OCI-LY1 (cell line): ENCODE data around the gene VEGFA.

ENCODE experiments used
- H2AFZ ChIP-seq: fragments of 200-600 bp; sonication (generic), shearing (Covaris generic); 2 replicates; pipeline ENCODE4 v1.6.0; 2014; ENCODE audit warnings: antibody characterized with exemption, mild to moderate bottlenecking, low read length
- H3F3A ChIP-seq: fragments of 200-600 bp; sonication (generic), shearing (Covaris generic); 2 replicates; pipeline ENCODE4 v1.6.0; 2014; ENCODE audit warnings: mild to moderate bottlenecking, antibody characterized with exemption, low read length, moderate library complexity; ENCODE audit not compliant: insufficient read depth
- H3K27ac ChIP-seq: fragments of 200-600 bp; sonication (generic); 2 replicates; pipeline ENCODE4 v1.5.1; 2014; ENCODE audit warnings: low read length, mixed run types, mild to moderate bottlenecking, low read depth; ENCODE audit not compliant: poor library complexity, severe bottlenecking
- H3K27me3 ChIP-seq: fragments of 200-600 bp; sonication (generic); 2 replicates; pipeline ENCODE4 v1.6.0; 2014; ENCODE audit warnings: antibody characterized with exemption, mild to moderate bottlenecking, low read length, moderate library complexity; ENCODE audit not compliant: insufficient read depth
- H3K36me3 ChIP-seq: fragments of 200-600 bp; sonication (generic); 2 replicates; pipeline ENCODE4 v1.6.1; 2014; ENCODE audit warnings: mild to moderate bottlenecking, antibody characterized with exemption, low read length, moderate library complexity, mixed read lengths; ENCODE audit not compliant: insufficient read depth
- H3K4me1 ChIP-seq: fragments of 200-600 bp; sonication (generic); 2 replicates; pipeline ENCODE4 v1.5.1; 2014; ENCODE audit warnings: mild to moderate bottlenecking, low read length, moderate library complexity; ENCODE audit not compliant: insufficient read depth, severe bottlenecking
- H3K4me2 ChIP-seq: fragments of 200-600 bp; sonication (generic), shearing (Covaris generic); 2 replicates; pipeline ENCODE4 v1.6.1; 2014; ENCODE audit warnings: low read length
- H3K4me3 ChIP-seq: fragments of 200-600 bp; sonication (generic); 2 replicates; pipeline ENCODE4 v1.5.1; 2014; ENCODE audit warnings: low read length, low read depth, mild to moderate bottlenecking, mixed read lengths; ENCODE audit not compliant: poor library complexity, severe bottlenecking
- H3K79me2 ChIP-seq: fragments of 200-600 bp; shearing (Covaris generic); 2 replicates; pipeline ENCODE4 v1.6.1; 2016; ENCODE audit warnings: mixed run types, low read length, mixed read lengths; ENCODE audit not compliant: insufficient read depth
- H3K9ac ChIP-seq: fragments of 200-600 bp; sonication (generic), shearing (Covaris generic); 2 replicates; pipeline ENCODE4 v1.6.1; 2014; ENCODE audit warnings: mild to moderate bottlenecking, low read length, mixed read lengths
- H3K9me2 ChIP-seq: fragments of 200-600 bp; sonication (generic), shearing (Covaris generic); 2 replicates; pipeline ENCODE4 v1.6.1; 2014; ENCODE audit warnings: low read depth, mild to moderate bottlenecking, low read length, mixed read lengths
- H3K9me3 ChIP-seq: fragments of 200-600 bp; shearing (Covaris generic); 2 replicates; pipeline ENCODE4 v1.6.1; 2014; ENCODE audit warnings: low read length, mixed read lengths
- H4K20me1 ChIP-seq: fragments of 200-600 bp; sonication (generic), shearing (Covaris generic); 2 replicates; pipeline ENCODE4 v1.6.0; 2016; ENCODE audit warnings: mild to moderate bottlenecking, low read length; ENCODE audit not compliant: insufficient read depth
- EZH2 ChIP-seq: fragments of 200-600 bp; sonication (generic), shearing (Covaris generic); IDR thresholded peaks from 2 replicates; pipeline ENCODE4 v1.8.0; 2017; ENCODE audit warnings: borderline replicate concordance, mixed run types, mild to moderate bottlenecking, antibody characterized with exemption, low read length, moderate library complexity, mixed read lengths
- TF ChIP-seq, protein P1 (sequence below): fragments of 200-600 bp; sonication (generic), shearing (Covaris generic); IDR thresholded peaks from 2 replicates; pipeline ENCODE4 v1.5.1; 2017; ENCODE audit warnings: mild to moderate bottlenecking, antibody characterized with exemption, low read length, moderate library complexity, mixed read lengths

VEGFA gene

GRCh38 chr6:43734294-43734665 lies 35.7 kb upstream of the VEGFA start:
- Histone ChIP-seq H3K4me2 (no peak overlapping the region), H3K4me1 (no peaks in the 10 kb centered on the region)
- no peak for TF ChIP-seq EZH2
- TF ChIP-seq, protein P1, sequence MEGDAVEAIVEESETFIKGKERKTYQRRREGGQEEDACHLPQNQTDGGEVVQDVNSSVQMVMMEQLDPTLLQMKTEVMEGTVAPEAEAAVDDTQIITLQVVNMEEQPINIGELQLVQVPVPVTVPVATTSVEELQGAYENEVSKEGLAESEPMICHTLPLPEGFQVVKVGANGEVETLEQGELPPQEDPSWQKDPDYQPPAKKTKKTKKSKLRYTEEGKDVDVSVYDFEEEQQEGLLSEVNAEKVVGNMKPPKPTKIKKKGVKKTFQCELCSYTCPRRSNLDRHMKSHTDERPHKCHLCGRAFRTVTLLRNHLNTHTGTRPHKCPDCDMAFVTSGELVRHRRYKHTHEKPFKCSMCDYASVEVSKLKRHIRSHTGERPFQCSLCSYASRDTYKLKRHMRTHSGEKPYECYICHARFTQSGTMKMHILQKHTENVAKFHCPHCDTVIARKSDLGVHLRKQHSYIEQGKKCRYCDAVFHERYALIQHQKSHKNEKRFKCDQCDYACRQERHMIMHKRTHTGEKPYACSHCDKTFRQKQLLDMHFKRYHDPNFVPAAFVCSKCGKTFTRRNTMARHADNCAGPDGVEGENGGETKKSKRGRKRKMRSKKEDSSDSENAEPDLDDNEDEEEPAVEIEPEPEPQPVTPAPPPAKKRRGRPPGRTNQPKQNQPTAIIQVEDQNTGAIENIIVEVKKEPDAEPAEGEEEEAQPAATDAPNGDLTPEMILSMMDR: no peak

DNA sequence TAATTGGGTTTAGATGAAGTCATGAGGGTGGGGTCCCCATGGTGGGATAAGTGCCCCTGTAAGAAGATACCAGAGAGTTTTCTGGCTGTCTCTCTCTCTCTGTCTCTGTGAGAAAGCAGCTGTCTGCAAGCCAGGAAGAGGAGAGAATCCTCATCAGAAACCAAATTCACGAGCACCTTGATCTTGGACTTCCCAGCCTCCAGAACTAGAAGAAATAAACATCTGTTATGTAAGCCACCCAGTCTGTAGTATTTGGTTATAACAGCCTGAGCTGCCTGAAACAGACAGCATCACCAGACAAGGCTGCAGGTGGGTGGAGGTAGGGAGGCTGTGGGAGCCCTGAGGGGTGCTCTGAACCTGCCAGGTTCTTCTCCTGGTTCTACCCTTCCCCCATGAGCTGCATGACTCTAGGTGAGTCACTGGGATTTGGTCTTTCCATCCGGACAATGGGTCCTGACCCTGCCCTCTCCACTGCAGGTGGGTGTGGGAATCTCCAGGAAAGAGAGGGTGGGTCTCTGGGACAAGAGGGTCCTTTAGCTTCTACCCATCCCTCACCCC lies 34.3 kb upstream of the VEGFA start:
- no peaks in the 10 kb centered on the region for H4K20me1 ChIP-seq
- H3K4me1 ChIP-seq: no peaks in the 10 kb centered on the region
- no peaks in the 10 kb centered on the region for H3F3A ChIP-seq
- no peaks in the 10 kb centered on the region for H3K79me2 ChIP-seq
- no peak overlapping the region for H3K4me3 ChIP-seq
- H3K9ac ChIP-seq: no peak overlapping the region
- H3K9me2 ChIP-seq: no peaks in the 10 kb centered on the region
- no peak overlapping the region for H3K27ac ChIP-seq
- TF ChIP-seq EZH2: no peak
- TF ChIP-seq, protein P1: no peak
- H3K27me3 ChIP-seq: no peaks in the 10 kb centered on the region
- H3K4me2 ChIP-seq: no peak overlapping the region
- H3K36me3 ChIP-seq: no peaks in the 10 kb centered on the region
- H3K9me3 ChIP-seq: peaks cover 5% of the 10 kb centered on the region; the same call in 1 of the 2 replicates
- no peak overlapping the region for H2AFZ ChIP-seq

More at GRCh38 chr6:43734294-43734665, 35.7 kb upstream of the VEGFA start:
- Histone ChIP-seq H3K27ac (no peak overlapping the region), H3K79me2 (no peaks in the 10 kb centered on the region), H3F3A (no peaks in the 10 kb centered on the region), H3K36me3 (no peaks in the 10 kb centered on the region), H4K20me1 (no peaks in the 10 kb centered on the region), H3K9me3 (peaks cover 8% of the 10 kb centered on the region; the same call in 1 of the 2 replicates), H2AFZ (no peak overlapping the region), H3K27me3 (no peaks in the 10 kb centered on the region), H3K9me2 (no peaks in the 10 kb centered on the region), H3K4me3 (no peak overlapping the region), H3K9ac (no peak overlapping the region)

DNA sequence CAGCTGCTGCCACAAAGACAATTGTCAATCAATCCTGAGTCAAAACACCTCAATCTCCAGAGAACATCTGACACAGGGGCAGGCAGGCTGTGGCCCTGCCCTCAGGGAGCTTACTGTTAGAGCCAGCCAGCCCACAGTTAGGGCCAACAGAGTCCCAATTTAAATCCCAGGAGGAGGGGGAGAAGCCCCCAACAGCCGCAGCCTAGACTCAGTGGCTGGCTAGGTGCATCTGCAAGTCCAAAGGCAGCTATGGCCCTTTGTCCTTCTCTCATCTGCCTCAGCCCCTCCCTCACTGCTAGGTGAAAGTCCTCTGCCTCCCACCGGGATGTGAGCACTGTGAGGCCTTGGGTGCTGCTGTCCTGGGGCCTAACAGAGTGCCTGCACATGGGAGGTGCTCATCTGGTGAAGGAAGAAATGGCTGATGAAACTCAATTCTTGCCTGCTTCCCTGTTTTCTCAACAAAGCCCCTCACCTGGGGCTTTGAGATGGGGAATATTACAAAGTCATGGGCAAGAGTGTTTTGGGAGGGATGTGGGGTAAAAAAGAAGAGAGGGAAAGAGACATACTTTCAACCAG lies 33.7 kb upstream of the VEGFA start:
- Histone ChIP-seq H3K79me2 (no peaks in the 10 kb centered on the region), H3K27ac (no peak overlapping the region), H3K27me3 (no peaks in the 10 kb centered on the region), H3F3A (no peaks in the 10 kb centered on the region), H3K9me2 (no peaks in the 10 kb centered on the region), H3K4me3 (no peak overlapping the region), H2AFZ (no peak overlapping the region), H3K9me3 (no peaks in the 10 kb centered on the region), H3K36me3 (no peaks in the 10 kb centered on the region), H4K20me1 (no peaks in the 10 kb centered on the region), H3K4me1 (no peaks in the 10 kb centered on the region), H3K9ac (no peak overlapping the region), H3K4me2 (no peak overlapping the region)
- TF ChIP-seq EZH2: no peak
- TF ChIP-seq, protein P1: no peak
